SU-DHL-6 (cell line): ENCODE measurements around the gene THSD4.

Experiments used
- H2AFZ ChIP-seq: fragments of 200-600 bp; sonication (generic); 2 replicates; pipeline ENCODE4 v1.6.1; 2014; ENCODE audit warnings: low read depth, mild to moderate bottlenecking, moderate library complexity, mixed read lengths, antibody characterized with exemption, low read length; ENCODE audit not compliant: severe bottlenecking
- H3F3A ChIP-seq: fragments of 200-600 bp; shearing (Covaris generic); 2 replicates; pipeline ENCODE4 v1.6.0; 2016; ENCODE audit warnings: antibody characterized with exemption, mild to moderate bottlenecking; ENCODE audit not compliant: insufficient read depth
- H3K27ac ChIP-seq: fragments of 200-600 bp; sonication (generic); 2 replicates; pipeline ENCODE4 v1.5.1; 2016; ENCODE audit warnings: low read depth, mild to moderate bottlenecking, low read length, moderate library complexity, mixed read lengths
- H3K27me3 ChIP-seq: fragments of 200-600 bp; sonication (generic), shearing (Covaris generic); 2 replicates; pipeline ENCODE4 v1.6.0; 2014; ENCODE audit warnings: mild to moderate bottlenecking, low read length
- H3K36me3 ChIP-seq: fragments of 200-600 bp; sonication (generic); 2 replicates; pipeline ENCODE4 v1.6.1; 2014; ENCODE audit warnings: mild to moderate bottlenecking, low read length, mixed read lengths
- H3K4me2 ChIP-seq: fragments of 300-600, 200-600 bp; shearing (Covaris generic), sonication (generic); 2 replicates; pipeline ENCODE4 v1.6.0; 2014; ENCODE audit warnings: low read length, low read depth, mild to moderate bottlenecking; ENCODE audit not compliant: poor library complexity, severe bottlenecking
- H3K4me3 ChIP-seq: fragments of 200-600 bp; sonication (generic); 2 replicates; pipeline ENCODE4 v1.5.1; 2014; ENCODE audit warnings: antibody characterized with exemption, low read length, mild to moderate bottlenecking, mixed read lengths; ENCODE audit not compliant: insufficient read depth, poor library complexity, severe bottlenecking
- H3K79me2 ChIP-seq: fragments of 200-600 bp; sonication (generic); 2 replicates; pipeline ENCODE4 v1.6.1; 2014; ENCODE audit warnings: mild to moderate bottlenecking, low read length, moderate library complexity; ENCODE audit not compliant: insufficient read depth
- H3K9ac ChIP-seq: fragments of 200-600 bp; sonication (generic); 2 replicates; pipeline ENCODE4 v1.7.0; 2014; ENCODE audit warnings: mild to moderate bottlenecking, low read length
- H3K9me2 ChIP-seq: fragments of 200-600 bp; sonication (generic); replicated peaks from 2 replicates; pipeline ENCODE4 v1.6.1; 2014; ENCODE audit warnings: low read length; ENCODE audit not compliant: insufficient read depth
- H3K9me3 ChIP-seq: fragments of 200-600 bp; sonication (generic); 2 replicates; pipeline ENCODE4 v1.6.1; 2014; ENCODE audit warnings: low read length, mixed read lengths; ENCODE audit not compliant: insufficient read depth
- H4K20me1 ChIP-seq: fragments of 200-600 bp; sonication (generic); 2 replicates; pipeline ENCODE4 v1.6.1; 2014; ENCODE audit warnings: low read depth, mild to moderate bottlenecking, antibody characterized with exemption, low read length, moderate library complexity, mixed read lengths
- EZH2phosphoT487 ChIP-seq: fragments of 200-600 bp; sonication (generic), shearing (Covaris generic); conservative IDR thresholded peaks from 2 replicates; pipeline ENCODE4 v1.6.1; 2018; ENCODE audit warnings: mild to moderate bottlenecking, antibody characterized with exemption, low read length, moderate library complexity, mixed read lengths
- TF ChIP-seq, protein P1 (sequence below): fragments of 200-600 bp; sonication (generic); IDR thresholded peaks from one replicate; pipeline ENCODE4 v1.5.1; 2017; ENCODE audit warnings: antibody characterized with exemption, mild to moderate bottlenecking, low read length, moderate library complexity; ENCODE audit not compliant: insufficient read depth, poor library complexity, severe bottlenecking

THSD4 gene

DNA sequence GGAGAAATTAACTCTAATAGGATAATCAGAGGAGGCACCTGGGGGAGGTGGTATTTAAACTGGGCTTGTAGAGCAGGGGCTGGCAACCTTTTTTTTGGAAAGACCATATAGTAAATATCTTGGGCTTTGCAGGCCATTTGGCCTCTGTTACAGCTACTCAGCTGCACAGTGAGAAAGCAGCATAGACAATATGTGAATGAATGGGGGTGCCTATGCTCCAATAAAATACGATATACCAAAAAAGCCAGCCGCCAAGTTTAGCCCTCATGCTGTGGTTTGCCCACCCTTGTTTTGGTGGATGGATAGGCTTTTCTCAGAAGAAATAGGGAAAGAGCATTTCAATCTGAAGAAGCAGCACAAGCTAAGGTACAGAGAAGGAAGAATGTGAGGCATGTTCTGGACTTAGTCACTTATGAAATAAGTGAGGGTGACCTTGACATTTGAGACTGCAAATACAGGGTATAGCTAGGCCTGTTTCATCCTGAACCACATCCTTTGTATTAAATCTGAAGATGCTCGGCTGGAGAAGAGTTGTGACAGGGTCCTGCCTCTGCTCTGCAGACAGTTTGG, 564.0 kb downstream of the THSD4 start:
- TF ChIP-seq, protein P1, sequence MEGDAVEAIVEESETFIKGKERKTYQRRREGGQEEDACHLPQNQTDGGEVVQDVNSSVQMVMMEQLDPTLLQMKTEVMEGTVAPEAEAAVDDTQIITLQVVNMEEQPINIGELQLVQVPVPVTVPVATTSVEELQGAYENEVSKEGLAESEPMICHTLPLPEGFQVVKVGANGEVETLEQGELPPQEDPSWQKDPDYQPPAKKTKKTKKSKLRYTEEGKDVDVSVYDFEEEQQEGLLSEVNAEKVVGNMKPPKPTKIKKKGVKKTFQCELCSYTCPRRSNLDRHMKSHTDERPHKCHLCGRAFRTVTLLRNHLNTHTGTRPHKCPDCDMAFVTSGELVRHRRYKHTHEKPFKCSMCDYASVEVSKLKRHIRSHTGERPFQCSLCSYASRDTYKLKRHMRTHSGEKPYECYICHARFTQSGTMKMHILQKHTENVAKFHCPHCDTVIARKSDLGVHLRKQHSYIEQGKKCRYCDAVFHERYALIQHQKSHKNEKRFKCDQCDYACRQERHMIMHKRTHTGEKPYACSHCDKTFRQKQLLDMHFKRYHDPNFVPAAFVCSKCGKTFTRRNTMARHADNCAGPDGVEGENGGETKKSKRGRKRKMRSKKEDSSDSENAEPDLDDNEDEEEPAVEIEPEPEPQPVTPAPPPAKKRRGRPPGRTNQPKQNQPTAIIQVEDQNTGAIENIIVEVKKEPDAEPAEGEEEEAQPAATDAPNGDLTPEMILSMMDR, result no peak
- TF ChIP-seq EZH2phosphoT487, result no peak
- H3K9ac ChIP-seq, result no peak overlapping the region
- no peaks in the 10 kb centered on the region for H3F3A ChIP-seq
- no peak overlapping the region for H3K27ac ChIP-seq
- no peaks in the 10 kb centered on the region for H3K9me2 ChIP-seq
- H3K27me3 ChIP-seq, result no peaks in the 10 kb centered on the region
- no peaks in the 10 kb centered on the region for H4K20me1 ChIP-seq
- H3K36me3 ChIP-seq, result no peaks in the 10 kb centered on the region
- no peak overlapping the region for H3K4me2 ChIP-seq
- H3K4me3 ChIP-seq, result no peak overlapping the region
- no peak overlapping the region for H2AFZ ChIP-seq
- no peaks in the 10 kb centered on the region for H3K9me3 ChIP-seq
- no peaks in the 10 kb centered on the region for H3K79me2 ChIP-seq

DNA sequence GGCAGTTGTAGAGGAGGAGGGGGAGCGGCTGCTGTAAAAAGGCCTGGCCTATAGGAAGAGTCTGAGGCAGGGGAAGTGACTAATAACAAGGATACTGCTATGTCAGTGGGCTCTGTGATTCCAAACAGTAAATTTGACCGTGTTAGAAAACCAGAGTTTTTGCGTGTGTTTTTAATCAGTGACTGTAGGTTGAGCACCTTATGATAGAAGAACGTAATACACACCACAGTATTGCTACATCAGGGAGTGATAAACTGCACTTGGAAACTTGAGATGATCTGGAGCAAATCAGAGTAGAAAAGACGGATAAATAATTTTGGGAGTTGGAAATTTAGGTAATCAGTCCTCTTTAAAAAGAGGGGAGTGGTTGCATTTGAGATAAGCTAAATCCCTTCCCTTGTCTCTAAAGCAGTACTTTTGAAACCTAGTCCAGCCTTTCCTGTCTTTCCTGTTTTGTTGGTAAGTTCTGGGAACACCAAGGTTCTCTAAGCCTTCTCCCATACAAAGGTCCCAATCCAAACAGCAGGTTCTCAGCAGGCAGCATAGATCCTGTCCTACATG, 564.6 kb downstream of the THSD4 start:
- Histone ChIP-seq H3K9ac (no peak overlapping the region), H3K9me3 (no peaks in the 10 kb centered on the region), H3K36me3 (no peaks in the 10 kb centered on the region), H3F3A (no peaks in the 10 kb centered on the region), H3K9me2 (no peaks in the 10 kb centered on the region), H4K20me1 (no peaks in the 10 kb centered on the region), H3K4me3 (no peak overlapping the region), H3K27ac (no peak overlapping the region), H3K79me2 (no peaks in the 10 kb centered on the region), H3K4me2 (no peak overlapping the region), H2AFZ (no peak overlapping the region), H3K27me3 (no peaks in the 10 kb centered on the region)
- no peak for TF ChIP-seq EZH2phosphoT487
- TF ChIP-seq, protein P1, result no peak

DNA sequence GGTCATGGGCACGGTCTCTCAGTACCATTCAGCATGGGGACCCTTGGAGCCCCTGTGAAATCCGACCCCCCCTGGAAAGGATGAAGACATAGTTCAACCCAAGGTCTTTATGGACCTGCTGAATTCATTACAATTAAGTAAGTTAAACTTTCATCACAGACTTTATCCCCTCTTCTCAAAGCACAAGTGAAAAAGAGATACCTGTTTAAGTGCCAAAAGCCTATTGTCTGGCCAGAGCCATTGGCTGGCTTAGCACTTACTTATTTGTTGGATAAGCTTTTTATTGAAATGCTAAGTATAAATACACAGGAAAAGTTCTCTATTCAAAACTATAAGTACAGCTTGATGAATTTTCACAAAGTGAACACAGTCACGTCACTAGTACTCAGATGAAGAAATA, 566.7 kb downstream of the THSD4 start:
- Histone ChIP-seq H3K4me3 (no peak overlapping the region), H3K27me3 (no peaks in the 10 kb centered on the region), H3K4me2 (no peak overlapping the region), H3K27ac (no peak overlapping the region), H3K9me3 (no peaks in the 10 kb centered on the region), H3K9ac (no peak overlapping the region), H3K79me2 (no peaks in the 10 kb centered on the region), H3K36me3 (no peaks in the 10 kb centered on the region), H3K9me2 (no peaks in the 10 kb centered on the region), H3F3A (no peaks in the 10 kb centered on the region), H4K20me1 (no peaks in the 10 kb centered on the region), H2AFZ (no peak overlapping the region)
- TF ChIP-seq EZH2phosphoT487, result no peak
- TF ChIP-seq, protein P1, result no peak
